ENCODE data around the gene KIAA0825.

The KIAA0825 gene

GRCh38 chr5:94571415-94571814 lies 47.0 kb downstream of the KIAA0825 start:
- DNase-seq: no peak

GRCh38 chr5:94564812-94565211 lies 53.6 kb downstream of the KIAA0825 start:
- DNase-seq: no peak

- DNase-seq: no peak
Observed at GRCh38 chr5:94562327-94562971, 56.0 kb downstream of the KIAA0825 start.

GRCh38 chr5:94558028-94558427 lies 60.4 kb downstream of the KIAA0825 start:
- DNase-seq: no peak

- DNase-seq: no peak
Observed at GRCh38 chr5:94551858-94552257, 66.5 kb downstream of the KIAA0825 start.

- no peak for DNase-seq
Observed at GRCh38 chr5:94545870-94546625, 72.4 kb downstream of the KIAA0825 start.

- no peak for DNase-seq
Observed at GRCh38 chr5:94544875-94545547, 73.4 kb downstream of the KIAA0825 start.

GRCh38 chr5:94544031-94544650 lies 74.3 kb downstream of the KIAA0825 start:
- DNase-seq: no peak

- no peak for DNase-seq
Observed at GRCh38 chr5:94540856-94541494, 77.4 kb downstream of the KIAA0825 start.

GRCh38 chr5:94538260-94538659 lies 80.1 kb downstream of the KIAA0825 start:
- DNase-seq: no peak

GRCh38 chr5:94526706-94527105 lies 91.7 kb downstream of the KIAA0825 start:
- DNase-seq: no peak

GRCh38 chr5:94524841-94525697 lies 93.3 kb downstream of the KIAA0825 start:
- DNase-seq: peak; percentile 66

GRCh38 chr5:94523018-94523417 lies 95.4 kb downstream of the KIAA0825 start:
- no peak for DNase-seq

GRCh38 chr5:94522117-94522516 lies 96.3 kb downstream of the KIAA0825 start:
- no peak for DNase-seq

- DNase-seq: no peak
Observed at GRCh38 chr5:94517490-94518488, 100.6 kb downstream of the KIAA0825 start.

- DNase-seq: no peak
Observed at GRCh38 chr5:94516148-94516547, 102.3 kb downstream of the KIAA0825 start.

GRCh38 chr5:94508461-94509148 lies 109.8 kb downstream of the KIAA0825 start:
- DNase-seq: no peak

- DNase-seq: no peak
Observed at GRCh38 chr5:94505327-94506068, 112.9 kb downstream of the KIAA0825 start.

- DNase-seq: no peak
Observed at GRCh38 chr5:94503677-94504076, 114.7 kb downstream of the KIAA0825 start.

Measured in CD4-positive, alpha-beta T cell treated with Interleukin-12 subunit alpha and Interleukin-12 subunit beta, for 1 hour (primary cell).